Stimulated activated CD8-positive, alpha-beta memory T cell treated with anti-CD3 and anti-CD28 coated beads, Interleukin-7, amount 100 ng/mL, for 1 hour (primary cell): Measurements from ENCODE around the gene IRX5.

ENCODE experiments used
- DNase-seq, 2 donors: peaks; one replicate each; pipeline ENCODE4 v3.0.0-alpha.2; 2020; ENCODE audit warnings: low read depth in 2 of 2

The IRX5 gene

GRCh38 chr16:54952195-54952594 lies 21.5 kb downstream of the IRX5 start:
- no peak for DNase-seq

GRCh38 chr16:54953461-54953860 lies 22.8 kb downstream of the IRX5 start:
- no peak for DNase-seq

GRCh38 chr16:54954220-54954619 lies 23.6 kb downstream of the IRX5 start:
- DNase-seq, result no peak

- no peak for DNase-seq
Measured at GRCh38 chr16:54955757-54956156, 25.1 kb downstream of the IRX5 start.

- DNase-seq, result no peak
Measured at GRCh38 chr16:54957403-54958166, 26.9 kb downstream of the IRX5 start.

GRCh38 chr16:54962045-54962444 lies 31.4 kb downstream of the IRX5 start:
- no peak for DNase-seq

- no peak for DNase-seq
Measured at GRCh38 chr16:54964239-54964638, 33.6 kb downstream of the IRX5 start.

- no peak for DNase-seq
Measured at GRCh38 chr16:54965464-54965863, 34.8 kb downstream of the IRX5 start.

- DNase-seq, result no peak
Measured at GRCh38 chr16:54968011-54968410, 37.3 kb downstream of the IRX5 start.

- DNase-seq, result no peak
Measured at GRCh38 chr16:54968784-54969183, 38.1 kb downstream of the IRX5 start.

- no peak for DNase-seq
Measured at GRCh38 chr16:54970016-54970415, 39.4 kb downstream of the IRX5 start.

GRCh38 chr16:54974367-54974766 lies 43.7 kb downstream of the IRX5 start:
- DNase-seq, result no peak

- no peak for DNase-seq
Measured at GRCh38 chr16:54976651-54977200, 46.1 kb downstream of the IRX5 start.

GRCh38 chr16:54977211-54977610 lies 46.5 kb downstream of the IRX5 start:
- no peak for DNase-seq

- no peak for DNase-seq
Measured at GRCh38 chr16:54980821-54981220, 50.2 kb downstream of the IRX5 start.
